SK-N-SH (cell line): ENCODE results near the gene C11orf52. TPM values are rescaled to one million over a fixed set of nuclear protein-coding genes. Genes with fewer than 3 reads are reported as not detected.

Source experiments
- CTCF ChIA-PET: fragments of 300-600, 350-600 bp; formaldehyde crosslinking; extraction: SDS; loops from one replicate; lab custom pipeline; 2021; lab: Yijun Ruan, JAX
- POLR2A ChIA-PET: fragments of 350-600 bp; sonication (Branson Sonifier 250); formaldehyde crosslinking; extraction: SDS; loops from one replicate; lab custom pipeline; 2020; ENCODE audit warnings: antibody characterized with exemption, inconsistent platforms; lab: Yijun Ruan, JAX
- DNase-seq: peaks from one replicate; pipeline ENCODE4 v3.0.0; 2012
- H2AFZ ChIP-seq: fragments of 200-600 bp; sonication (generic); 2 replicates; pipeline ENCODE4 v1.8.1; 2016; ENCODE audit warnings: antibody characterized with exemption, mild to moderate bottlenecking, low read depth
- H3F3A ChIP-seq: fragments of 200-600 bp; sonication (generic); replicated peaks from 2 replicates; pipeline ENCODE3; 2016; ENCODE audit warnings: antibody characterized with exemption, mild to moderate bottlenecking; ENCODE audit not compliant: insufficient read depth
- H3K27ac ChIP-seq, 2 experiments: fragments of 200-500 bp in 1 of 2; fragments of 200-600 bp in 1 of 2; sonication (Bioruptor generic) in 1 of 2; sonication (generic), shearing (Covaris generic) in 1 of 2; 2 replicates each; pipeline versions ENCODE4 v1.5.1 to v1.6.1; 2014 to 2016; ENCODE audit warnings: low read depth in 2 of 2, inconsistent platforms in 1 of 2, low read length in 1 of 2, mild to moderate bottlenecking in 1 of 2, mixed read lengths in 1 of 2
- H3K27me3 ChIP-seq: fragments of 200-600 bp; sonication (generic), shearing (Covaris generic); 2 replicates; pipeline ENCODE4 v1.6.1; 2016; ENCODE audit warnings: mixed run types; ENCODE audit not compliant: insufficient read depth
- H3K36me3 ChIP-seq, 2 experiments: fragments of 200-500 bp in 1 of 2; fragments of 200-600 bp in 1 of 2; sonication (Bioruptor generic) in 1 of 2; sonication (generic) in 1 of 2; replicated peaks in 1 of 2; 2 replicates each; pipeline versions ENCODE3 to v1.5.1; 2014 to 2016; ENCODE audit warnings: low read length in 1 of 2, mild to moderate bottlenecking in 1 of 2; ENCODE audit not compliant: insufficient read depth in 2 of 2, control insufficient read depth in 1 of 2
- H3K4me1 ChIP-seq, 2 experiments: fragments of 200-500 bp in 1 of 2; fragments of 200-600 bp in 1 of 2; sonication (Bioruptor generic) in 1 of 2; sonication (generic), shearing (Covaris generic) in 1 of 2; 2 replicates each; pipeline versions ENCODE4 v1.5.1 to v1.6.1; 2014 to 2016; ENCODE audit warnings: low read depth in 1 of 2, low read length in 1 of 2, mixed run types in 1 of 2; ENCODE audit not compliant: insufficient read depth in 2 of 2, control insufficient read depth in 1 of 2
- H3K4me2 ChIP-seq: fragments of 200-600 bp; sonication (generic), shearing (Covaris generic); 2 replicates; pipeline ENCODE4 v1.6.1; 2017; ENCODE audit warnings: mixed run types
- H3K4me3 ChIP-seq, 2 experiments: fragments of 200-500 bp in 1 of 2; fragments of 200-600 bp in 1 of 2; sonication (Bioruptor generic) in 1 of 2; sonication (generic), shearing (Covaris generic) in 1 of 2; 2 replicates each; pipeline versions ENCODE4 v1.5.1 to v1.8.1; 2014 to 2016; ENCODE audit warnings: low read depth in 2 of 2, inconsistent platforms in 1 of 2, low read length in 1 of 2, mild to moderate bottlenecking in 1 of 2, mixed read lengths in 1 of 2, moderate library complexity in 1 of 2
- H3K79me2 ChIP-seq: fragments of 200-600 bp; sonication (generic); 2 replicates; pipeline ENCODE4 v1.8.1; 2017; ENCODE audit warnings: mild to moderate bottlenecking; ENCODE audit not compliant: insufficient read depth
- H3K9ac ChIP-seq: fragments of 200-600 bp; sonication (generic); 2 replicates; pipeline ENCODE4 v1.6.1; 2017; ENCODE audit warnings: mixed run types
- H3K9me2 ChIP-seq: fragments of 200-600 bp; sonication (generic); 2 replicates; pipeline ENCODE4 v1.6.1; 2017; ENCODE audit warnings: mixed run types
- H3K9me3 ChIP-seq: fragments of 200-600 bp; sonication (generic); 2 replicates; pipeline ENCODE4 v1.6.1; 2017; ENCODE audit warnings: mixed run types, mild to moderate bottlenecking, moderate library complexity
- H4K20me1 ChIP-seq: fragments of 200-600 bp; sonication (generic); 2 replicates; pipeline ENCODE4 v1.6.1; 2017; ENCODE audit warnings: mild to moderate bottlenecking, mixed run types; ENCODE audit not compliant: insufficient read depth
- CTCF ChIP-seq: fragments of 200-600 bp; sonication (generic); IDR thresholded peaks from 2 replicates; pipeline ENCODE4 v1.6.1; 2017; ENCODE audit warnings: antibody characterized with exemption, mild to moderate bottlenecking, moderate library complexity
- ELF1 ChIP-seq: IDR thresholded peaks from 2 replicates; pipeline ENCODE4 v1.4.0; 2012
- EP300 ChIP-seq, 2 experiments: IDR thresholded peaks; 2 replicates each; pipeline versions ENCODE4 v1.4.0 to v1.6.1; 2012; ENCODE audit warnings: borderline replicate concordance in 1 of 2, low read depth in 1 of 2, low read length in 1 of 2
- EZH2phosphoT487 ChIP-seq: fragments of 200-600 bp; sonication (generic); IDR thresholded peaks from 2 replicates; pipeline ENCODE4 v1.6.1; 2017; ENCODE audit warnings: low read depth, mixed run types, mild to moderate bottlenecking, antibody characterized with exemption, moderate library complexity, borderline replicate concordance
- FOSL2 ChIP-seq: IDR thresholded peaks from 2 replicates; pipeline ENCODE4 v1.4.0; 2012; ENCODE audit warnings: low read depth, mild to moderate bottlenecking, moderate library complexity, borderline replicate concordance
- FOXJ3 ChIP-seq: sonication (generic); formaldehyde crosslinking; IDR thresholded peaks from 2 replicates; pipeline ENCODE4 v1.5.1; 2020; ENCODE audit warnings: mild to moderate bottlenecking, missing genetic modification reagents
- FOXM1 ChIP-seq: IDR thresholded peaks from 2 replicates; pipeline ENCODE4 v1.4.0; 2012; ENCODE audit warnings: low read depth, mild to moderate bottlenecking
- GABPA ChIP-seq: IDR thresholded peaks from 2 replicates; pipeline ENCODE4 v1.4.0; 2012; ENCODE audit warnings: low read depth, mild to moderate bottlenecking
- GATA2 ChIP-seq: sonication (generic); formaldehyde crosslinking; IDR thresholded peaks from 2 replicates; pipeline ENCODE4 v1.5.0; 2020; ENCODE audit warnings: mild to moderate bottlenecking, missing genetic modification reagents
- IRF3 ChIP-seq: fragments of 150-350 bp; IDR thresholded peaks from 2 replicates; pipeline ENCODE4 v1.6.1; 2016; ENCODE audit warnings: mild to moderate bottlenecking, low read depth, low read length
- JUND ChIP-seq: IDR thresholded peaks from 2 replicates; pipeline ENCODE4 v1.4.0; 2012
- MAX ChIP-seq: IDR thresholded peaks from 2 replicates; pipeline ENCODE4 v1.4.0; 2012; ENCODE audit warnings: low read depth
- MEF2A ChIP-seq: IDR thresholded peaks from 2 replicates; pipeline ENCODE4 v1.4.0; 2012; ENCODE audit warnings: low read depth, borderline replicate concordance
- MXI1 ChIP-seq: IDR thresholded peaks from 2 replicates; pipeline ENCODE4 v1.6.1; 2012; ENCODE audit warnings: mild to moderate bottlenecking, low read depth, low read length, improper control_type of control experiment
- NFIC ChIP-seq: IDR thresholded peaks from 2 replicates; pipeline ENCODE4 v1.4.0; 2012; ENCODE audit warnings: borderline replicate concordance
- RAD21 ChIP-seq: IDR thresholded peaks from 2 replicates; pipeline ENCODE4 v1.6.1; 2012; ENCODE audit warnings: mild to moderate bottlenecking, low read length
- TAF1 ChIP-seq: IDR thresholded peaks from 2 replicates; pipeline ENCODE4 v1.6.1; 2012; ENCODE audit warnings: low read depth, mild to moderate bottlenecking, low read length, moderate library complexity, borderline replicate concordance
- YY1 ChIP-seq: IDR thresholded peaks from 2 replicates; pipeline ENCODE4 v1.4.0; 2012; ENCODE audit warnings: low read depth, mild to moderate bottlenecking
- ZBTB33 ChIP-seq: IDR thresholded peaks from 2 replicates; pipeline ENCODE4 v1.4.0; 2012; ENCODE audit warnings: low read depth, borderline replicate concordance
- WGBS: methylation state at CpG from one replicate; pipeline ENCODE4 v1.1.6; 2017; ENCODE audit warnings: low lambda C conversion rate; 5-methylcytosine and 5-hydroxymethylcytosine counted together
- polyA plus RNA-seq, 3 experiments: library from polyadenylated mRNA; depleted of rRNA; stranded (reverse); fragments of >200 nt; gene quantifications; 2 replicates each; pipeline ENCODE4 v1.2.3, GENCODE V29; 2012

Gene C11orf52
- polyA plus RNA-seq, 1 of the 3 experiments (the other 2 are of a cell fraction) = not detected

- Histone ChIP-seq H3K27ac (no peak overlapping the region), H3K9me3 (no peaks in the 10 kb centered on the region), H3K9ac (no peak overlapping the region), H3K4me2 (no peak overlapping the region), H3K36me3 (peaks cover 0 to 8% of the 10 kb centered on the region in 2 experiments), H4K20me1 (no peaks in the 10 kb centered on the region), H3K9me2 (no peaks in the 10 kb centered on the region), H3K79me2 (peaks cover 5% of the 10 kb centered on the region; the same call in 1 of the 2 replicates), H3K4me1 (peaks cover 13 to 18% of the 10 kb centered on the region in 2 experiments; a peak in 3 of 4 replicates), H3K4me3 (no peak overlapping the region), H3F3A (peaks cover 14% of the 10 kb centered on the region), H2AFZ (no peak overlapping the region), H3K27me3 (no peaks in the 10 kb centered on the region)
- ChIA-PET CTCF (interaction anchor here (0.7 to 14.8 kb wide), 2 partner anchors 42 to 1526 kb away, joined by 3 to 272 read pairs; partner anchors contain the start of gene DIXDC1), POLR2A (no interaction called here)
- TF ChIP-seq CTCF (peak; percentile 30), ELF1 (no peak), MXI1 (no peak), TAF1 (no peak), GATA2 (CRISPR knock-in tag) (no peak), FOXM1 (no peak), MEF2A (no peak)
- WGBS = 100% methylated on average over 2 of the region's 2 CpGs
- no peak for DNase-seq
Measured at GRCh38 chr11:111975076-111975806, 56.5 kb downstream of the C11orf52 start.

GRCh38 chr11:111976119-111976766, 57.5 kb downstream of the C11orf52 start:
- Histone ChIP-seq H3F3A (peaks cover 14% of the 10 kb centered on the region), H4K20me1 (no peaks in the 10 kb centered on the region), H3K4me1 (peaks cover 13 to 18% of the 10 kb centered on the region in 2 experiments; a peak in 3 of 4 replicates), H3K27ac (no peak overlapping the region), H3K9me3 (no peaks in the 10 kb centered on the region), H3K36me3 (peaks cover 0 to 16% of the 10 kb centered on the region in 2 experiments), H3K4me3 (no peak overlapping the region), H2AFZ (no peak overlapping the region), H3K9ac (no peak overlapping the region), H3K9me2 (no peaks in the 10 kb centered on the region), H3K79me2 (peaks cover 5% of the 10 kb centered on the region; the same call in 1 of the 2 replicates), H3K27me3 (no peaks in the 10 kb centered on the region), H3K4me2 (no peak overlapping the region)
- no peak for DNase-seq
- POLR2A ChIA-PET = interaction anchor here (0.6 kb wide), 1 partner anchor 114 kb away, joined by 10 read pairs; no protein-coding TSS in a partner anchor
- no peak for TF ChIP-seq IRF3
- TF ChIP-seq NFIC = no peak
- no peak for TF ChIP-seq FOXJ3 (CRISPR knock-in tag)
- TF ChIP-seq YY1 = no peak
- TF ChIP-seq EZH2phosphoT487 = no peak
- no peak for TF ChIP-seq MXI1
- no peak for TF ChIP-seq RAD21
- TF ChIP-seq GABPA = no peak
- TF ChIP-seq FOSL2 = no peak
- TF ChIP-seq JUND = no peak
- TF ChIP-seq EP300 (IDR thresholded peaks at IDR 0.05; ENCODE audit: borderline replicate concordance in 1 of 2, low read depth in 1 of 2, low read length in 1 of 2) = no peak
- no peak for TF ChIP-seq MAX
- no peak for TF ChIP-seq ZBTB33
- WGBS = 98% methylated on average over 4 of the region's 7 CpGs
- CTCF ChIA-PET = interaction anchor here (0.7 to 14.8 kb wide), 3 partner anchors 34 to 1527 kb away, joined by 3 to 272 read pairs (median 7); partner anchors contain the start of gene DIXDC1
